ENCODE measurements around the gene CCR8.

- TF ChIP-seq, protein P1, sequence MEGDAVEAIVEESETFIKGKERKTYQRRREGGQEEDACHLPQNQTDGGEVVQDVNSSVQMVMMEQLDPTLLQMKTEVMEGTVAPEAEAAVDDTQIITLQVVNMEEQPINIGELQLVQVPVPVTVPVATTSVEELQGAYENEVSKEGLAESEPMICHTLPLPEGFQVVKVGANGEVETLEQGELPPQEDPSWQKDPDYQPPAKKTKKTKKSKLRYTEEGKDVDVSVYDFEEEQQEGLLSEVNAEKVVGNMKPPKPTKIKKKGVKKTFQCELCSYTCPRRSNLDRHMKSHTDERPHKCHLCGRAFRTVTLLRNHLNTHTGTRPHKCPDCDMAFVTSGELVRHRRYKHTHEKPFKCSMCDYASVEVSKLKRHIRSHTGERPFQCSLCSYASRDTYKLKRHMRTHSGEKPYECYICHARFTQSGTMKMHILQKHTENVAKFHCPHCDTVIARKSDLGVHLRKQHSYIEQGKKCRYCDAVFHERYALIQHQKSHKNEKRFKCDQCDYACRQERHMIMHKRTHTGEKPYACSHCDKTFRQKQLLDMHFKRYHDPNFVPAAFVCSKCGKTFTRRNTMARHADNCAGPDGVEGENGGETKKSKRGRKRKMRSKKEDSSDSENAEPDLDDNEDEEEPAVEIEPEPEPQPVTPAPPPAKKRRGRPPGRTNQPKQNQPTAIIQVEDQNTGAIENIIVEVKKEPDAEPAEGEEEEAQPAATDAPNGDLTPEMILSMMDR (conservative IDR thresholded peaks at IDR 0.05): no peak
- no peak for TF ChIP-seq EZH2 (IDR thresholded peaks at IDR 0.05; ENCODE audit: low read depth)
These were observed 49.6 kb upstream of the CCR8 start, which contains the start of gene CX3CR1 for GRCh38 chr3:39279745-39280517.

All from PC-9 (cell line).